HEK293 (cell line): ENCODE measurements around the gene THEM4.

Source experiments
- CTCF ChIP-seq: fragments of 450-650 bp; formaldehyde crosslinking; IDR thresholded peaks from 2 replicates; pipeline ENCODE4 v1.5.1; 2016; ENCODE audit warnings: missing biosample characterization, missing genetic modification characterization
- HOXA7 ChIP-seq: sonication (generic); formaldehyde crosslinking; IDR thresholded peaks from 2 replicates; pipeline ENCODE4 v1.8.1; 2022; ENCODE audit warnings: missing genetic modification reagents, borderline replicate concordance
- ZBTB1 ChIP-seq: fragments of 450-650 bp; formaldehyde crosslinking; IDR thresholded peaks from 2 replicates; pipeline ENCODE4 v1.5.1; 2016; ENCODE audit warnings: missing biosample characterization, missing genetic modification characterization
- ZNF175 ChIP-seq: fragments of 450-650 bp; formaldehyde crosslinking; IDR thresholded peaks from 2 replicates; pipeline ENCODE4 v1.5.1; 2016; ENCODE audit warnings: missing biosample characterization, missing genetic modification characterization
- ZNF239 ChIP-seq: fragments of 450-650 bp; formaldehyde crosslinking; IDR thresholded peaks from 2 replicates; pipeline ENCODE4 v1.5.1; 2016; ENCODE audit warnings: missing biosample characterization, missing genetic modification characterization
- ZNF341 ChIP-seq: fragments of 450-650 bp; formaldehyde crosslinking; IDR thresholded peaks from 2 replicates; pipeline ENCODE4; 2016; ENCODE audit warnings: low read depth, missing biosample characterization, missing genetic modification characterization
- ZNF510 ChIP-seq: fragments of 450-650 bp; formaldehyde crosslinking; IDR thresholded peaks from 2 replicates; pipeline ENCODE4 v1.5.1; 2018; ENCODE audit warnings: mild to moderate bottlenecking, missing genetic modification characterization, missing biosample characterization; ENCODE audit not compliant: insufficient replicate concordance
- ZNF585B ChIP-seq: fragments of 450-650 bp; formaldehyde crosslinking; IDR thresholded peaks from 2 replicates; pipeline ENCODE4 v1.5.1; 2016; ENCODE audit warnings: missing biosample characterization, missing genetic modification characterization
- TF ChIP-seq, protein P1 (sequence below): fragments of 450-650 bp; formaldehyde crosslinking; optimal IDR thresholded peaks from 2 replicates; pipeline ENCODE3; 2016; ENCODE audit warnings: missing biosample characterization, mild to moderate bottlenecking, missing genetic modification characterization

GRCh38 chr1:151838222-151839081 is 70.9 kb downstream of the THEM4 start:
- TF ChIP-seq, protein P1, sequence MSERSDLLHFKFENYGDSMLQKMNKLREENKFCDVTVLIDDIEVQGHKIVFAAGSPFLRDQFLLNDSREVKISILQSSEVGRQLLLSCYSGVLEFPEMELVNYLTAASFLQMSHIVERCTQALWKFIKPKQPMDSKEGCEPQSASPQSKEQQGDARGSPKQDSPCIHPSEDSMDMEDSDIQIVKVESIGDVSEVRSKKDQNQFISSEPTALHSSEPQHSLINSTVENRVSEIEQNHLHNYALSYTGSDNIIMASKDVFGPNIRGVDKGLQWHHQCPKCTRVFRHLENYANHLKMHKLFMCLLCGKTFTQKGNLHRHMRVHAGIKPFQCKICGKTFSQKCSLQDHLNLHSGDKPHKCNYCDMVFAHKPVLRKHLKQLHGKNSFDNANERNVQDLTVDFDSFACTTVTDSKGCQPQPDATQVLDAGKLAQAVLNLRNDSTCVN (tag by site-specific recombination), result no peak
- TF ChIP-seq CTCF (tag by site-specific recombination) (no peak), ZNF239 (no peak), ZNF175 (no peak), HOXA7 (CRISPR knock-in tag) (no peak), ZBTB1 (no peak), ZNF341 (tag by site-specific recombination) (no peak), ZNF510 (tag by site-specific recombination) (no peak), ZNF585B (tag by site-specific recombination) (no peak)
